Measurements from ENCODE around the gene ZNF668.

DNA sequence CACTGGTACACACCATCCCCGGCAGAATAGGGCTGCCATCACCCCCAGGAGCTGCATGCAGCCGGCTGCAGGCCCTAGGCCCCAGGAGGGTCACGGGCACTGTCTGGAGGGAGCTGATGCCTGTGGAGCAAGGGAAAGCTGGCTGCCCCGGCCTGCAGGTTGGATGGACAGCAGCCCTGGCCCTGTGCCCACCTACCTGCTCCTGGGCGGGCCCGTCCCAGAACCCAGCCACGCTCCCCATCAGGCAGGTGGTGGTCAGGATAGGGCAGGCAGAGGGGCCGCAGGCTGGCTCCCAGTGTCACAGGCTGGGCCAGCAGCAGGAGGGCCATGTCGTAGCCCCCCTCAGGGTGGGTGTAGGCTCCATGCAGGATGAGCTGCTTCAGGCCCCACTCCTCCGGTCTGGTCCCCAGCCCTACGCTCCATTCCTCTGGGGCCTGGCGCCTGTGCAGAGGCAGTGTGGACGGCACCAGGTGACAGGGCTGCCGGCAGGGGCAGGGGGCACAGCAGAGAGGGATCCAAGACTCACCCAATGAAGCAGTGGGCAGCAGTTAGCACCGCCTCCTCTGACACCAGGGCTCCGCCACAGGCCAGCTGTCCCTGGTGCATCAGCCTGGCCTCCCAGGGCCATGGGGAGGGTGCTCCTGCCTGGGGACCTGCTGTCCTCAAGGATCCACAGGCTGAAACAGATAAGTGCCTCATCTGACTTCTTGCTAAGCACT lies 10.7 kb upstream of the ZNF668 start:
- TF ChIP-seq POLR2AphosphoS5 (IDR thresholded peaks at IDR 0.05) (no peak), EP300 (IDR thresholded peaks at IDR 0.05) (no peak)
